HG03196 (cell line): ENCODE results near the gene EPN1.
A peak's percentile ranks its signal among the peaks of the same experiment; 100 is the strongest.

Experiments
- ATAC-seq: cut with Tn5 transposase; IDR thresholded peaks from one replicate; pipeline ENCODE4 v1.9.1; 2021; ENCODE audit not compliant: unreplicated experiment

The EPN1 gene

DNA sequence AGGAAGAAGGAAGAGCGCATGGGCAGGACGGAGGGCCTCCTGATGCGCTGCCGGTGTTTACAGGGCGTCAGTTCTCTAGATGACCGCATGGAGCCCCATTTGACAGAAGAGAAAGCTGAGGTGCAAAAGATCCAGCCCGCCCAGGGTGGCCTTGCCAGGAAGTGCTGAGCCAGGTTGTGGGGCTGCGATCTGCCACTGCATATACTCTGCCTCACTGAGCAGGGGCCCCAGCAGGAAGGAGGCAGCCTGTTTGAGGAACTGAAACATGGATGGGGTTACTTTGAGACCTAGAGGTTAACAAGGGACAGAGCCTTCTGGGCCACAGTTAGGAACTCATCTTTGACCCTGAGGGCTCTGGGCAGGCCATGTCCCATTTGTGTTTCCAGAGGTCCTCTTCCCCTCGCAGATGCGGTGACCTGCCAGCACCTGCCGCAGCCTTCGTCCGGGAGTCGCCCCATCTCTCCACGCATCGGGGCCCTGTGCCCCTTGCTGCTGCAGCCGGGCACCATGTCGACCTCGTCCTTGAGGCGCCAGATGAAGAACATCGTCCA, 3.2 kb downstream of the EPN1 start:
- peak; percentile 61 for ATAC-seq

GRCh38 chr19:55679343-55680257, 4.6 kb downstream of the EPN1 start:
- no peak for ATAC-seq

DNA sequence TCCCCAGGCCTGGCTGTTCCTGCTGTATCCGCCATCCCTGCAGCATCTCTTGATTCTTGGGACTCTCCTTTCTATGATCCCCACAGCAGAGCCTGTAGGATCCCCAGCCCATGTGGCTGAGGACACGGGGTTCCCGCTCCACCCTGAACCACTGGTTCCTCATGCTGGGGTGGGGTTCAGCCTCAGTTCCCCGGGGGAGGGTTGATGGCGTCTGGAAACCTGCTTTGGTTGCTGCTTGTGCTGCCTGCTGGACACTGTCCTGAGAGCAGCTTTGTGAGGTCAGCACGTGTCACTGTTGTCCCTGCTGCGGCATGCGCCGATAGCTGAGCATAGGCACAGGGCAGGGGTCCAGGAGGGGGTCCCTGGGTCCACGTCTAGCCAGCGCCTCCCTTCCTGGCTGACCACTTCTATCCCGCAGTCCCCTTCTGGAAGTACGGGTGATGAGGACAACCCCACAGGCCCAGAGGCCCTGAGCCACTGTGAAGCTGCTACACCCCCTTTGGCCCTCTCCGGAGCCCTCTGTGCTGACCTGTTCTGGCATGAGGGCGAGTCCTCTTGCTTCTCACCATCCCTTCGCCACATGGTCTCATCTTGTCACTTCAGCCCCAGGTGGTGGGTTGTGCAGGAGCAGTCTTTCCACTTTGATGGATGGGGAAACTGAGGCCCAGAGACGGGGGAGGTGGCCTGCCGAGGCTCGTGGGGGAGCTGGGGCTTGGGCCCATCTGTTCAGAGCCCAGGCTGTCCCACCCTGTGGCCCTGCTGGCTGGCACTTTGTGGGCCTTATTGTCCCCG, 5.5 kb downstream of the EPN1 start:
- ATAC-seq = no peak

GRCh38 chr19:55681131-55682092, 6.4 kb downstream of the EPN1 start:
- no peak for ATAC-seq

DNA sequence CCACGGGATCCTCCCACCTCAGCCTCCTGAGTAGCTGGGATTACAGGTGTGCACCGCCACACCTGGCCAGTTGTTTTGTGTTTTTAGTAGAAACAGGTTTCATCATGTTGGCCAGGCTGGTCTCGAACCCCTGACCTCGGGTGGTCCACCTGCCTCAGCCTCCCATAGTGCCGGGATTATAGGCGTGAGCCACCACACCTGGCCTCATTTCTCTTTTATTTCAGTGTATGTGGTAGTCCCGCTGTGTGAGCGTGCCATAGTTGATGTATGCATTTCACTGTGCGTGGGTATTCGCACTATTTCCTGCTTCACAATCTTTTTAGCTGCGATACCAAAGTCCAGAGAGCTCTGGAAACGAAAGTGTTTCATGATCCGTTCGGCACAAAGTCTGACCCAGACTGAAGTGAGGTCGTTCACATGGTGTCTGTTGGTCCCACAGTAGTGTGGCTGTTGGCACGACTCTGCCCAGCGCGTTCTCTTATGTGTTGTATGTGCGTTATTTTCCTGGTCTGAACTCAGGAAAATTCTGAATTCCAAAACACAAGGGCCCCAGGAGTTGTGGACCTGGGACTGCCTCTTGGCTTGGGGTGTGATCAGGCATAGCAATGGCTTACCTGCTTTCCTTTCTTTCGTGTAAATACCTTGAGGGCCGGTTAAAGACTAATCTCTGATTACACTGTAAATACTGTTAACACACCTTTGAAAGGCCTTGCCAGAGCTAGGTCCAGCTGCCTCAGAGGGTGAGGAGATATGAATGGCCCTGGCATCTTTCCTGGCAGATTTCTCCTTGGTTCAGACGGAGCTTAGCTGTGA, 8.6 kb downstream of the EPN1 start:
- ATAC-seq = no peak

GRCh38 chr19:55684946-55685681, 10.1 kb downstream of the EPN1 start:
- ATAC-seq = no peak

DNA sequence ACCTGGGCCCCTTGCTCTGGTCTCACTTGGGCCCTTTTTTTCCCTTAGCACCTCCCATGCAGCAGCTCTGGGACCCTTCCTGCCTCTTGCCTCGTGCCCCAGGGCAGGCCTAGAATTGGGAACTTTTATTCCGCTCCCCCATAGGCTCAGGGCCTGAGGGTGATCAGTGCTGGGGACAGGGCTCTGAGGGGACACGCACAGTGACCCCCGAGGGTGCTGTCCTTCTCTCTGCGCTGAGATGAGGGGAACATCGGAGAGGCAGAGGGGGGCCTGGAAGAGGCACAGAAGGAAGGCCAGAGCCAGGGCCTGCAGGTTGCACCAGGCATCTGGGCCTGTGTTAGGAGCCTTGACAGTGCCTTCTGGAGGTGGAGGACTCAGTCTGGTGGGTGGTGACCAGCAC, 10.8 kb downstream of the EPN1 start:
- no peak for ATAC-seq

GRCh38 chr19:55686311-55687050, 11.5 kb downstream of the EPN1 start:
- no peak for ATAC-seq

- no peak for ATAC-seq
Observed at GRCh38 chr19:55687281-55688201, 12.5 kb downstream of the EPN1 start.

- no peak for ATAC-seq
Observed at GRCh38 chr19:55688422-55689218, 13.6 kb downstream of the EPN1 start.

- ATAC-seq = no peak
Observed at GRCh38 chr19:55689411-55690108, 14.5 kb downstream of the EPN1 start.

- no peak for ATAC-seq
Observed at GRCh38 chr19:55690109-55690768, 15.2 kb downstream of the EPN1 start.

GRCh38 chr19:55690769-55691545, 15.9 kb downstream of the EPN1 start:
- no peak for ATAC-seq
